HS-5 (cell line): Measurements from ENCODE around the gene FAM118A.
"Not testable (repeated sequence)": the region's sequence is repeated elsewhere in the genome, so short reads cannot be mapped to it uniquely, and the experiment has no call there.

Experiments used
- DNase-seq: peaks from one replicate; pipeline ENCODE4 v3.0.0-alpha.2; 2012; ENCODE audit warnings: low read depth

Gene FAM118A

DNA sequence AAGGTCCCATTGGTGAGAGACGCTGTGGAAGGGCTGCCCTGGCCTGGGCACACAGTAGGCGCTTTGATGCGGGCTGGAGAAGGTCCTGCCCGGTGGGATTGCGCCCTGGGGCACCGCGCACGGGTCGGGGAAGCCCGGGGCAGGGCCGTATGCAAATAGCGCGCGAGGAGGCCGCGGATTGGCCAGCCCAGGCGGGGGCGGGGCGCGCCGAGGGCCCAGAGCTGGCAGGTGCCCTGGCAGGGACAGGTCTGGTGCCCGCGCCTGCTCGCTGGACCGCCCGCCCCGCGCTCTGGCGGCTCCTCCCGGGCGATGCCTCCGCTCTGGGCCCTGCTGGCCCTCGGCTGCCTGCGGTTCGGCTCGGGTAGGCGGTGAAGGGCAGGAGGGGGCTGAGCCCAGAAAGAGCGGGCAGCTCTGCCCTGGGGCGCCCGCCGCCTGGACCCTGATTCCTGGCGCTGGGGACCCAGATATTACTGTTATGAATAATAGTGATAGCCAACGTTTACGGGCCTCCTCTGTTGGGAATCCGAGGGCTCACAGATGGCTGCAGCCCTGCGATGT, 24.9 kb upstream of the FAM118A start, which contains the start of gene UPK3A:
UPK3A (plus strand) TSS at position 245 of the 558 bp plus-strand sequence; CDS start at position 310, 65 bp downstream.
- DNase-seq, result no peak

DNA sequence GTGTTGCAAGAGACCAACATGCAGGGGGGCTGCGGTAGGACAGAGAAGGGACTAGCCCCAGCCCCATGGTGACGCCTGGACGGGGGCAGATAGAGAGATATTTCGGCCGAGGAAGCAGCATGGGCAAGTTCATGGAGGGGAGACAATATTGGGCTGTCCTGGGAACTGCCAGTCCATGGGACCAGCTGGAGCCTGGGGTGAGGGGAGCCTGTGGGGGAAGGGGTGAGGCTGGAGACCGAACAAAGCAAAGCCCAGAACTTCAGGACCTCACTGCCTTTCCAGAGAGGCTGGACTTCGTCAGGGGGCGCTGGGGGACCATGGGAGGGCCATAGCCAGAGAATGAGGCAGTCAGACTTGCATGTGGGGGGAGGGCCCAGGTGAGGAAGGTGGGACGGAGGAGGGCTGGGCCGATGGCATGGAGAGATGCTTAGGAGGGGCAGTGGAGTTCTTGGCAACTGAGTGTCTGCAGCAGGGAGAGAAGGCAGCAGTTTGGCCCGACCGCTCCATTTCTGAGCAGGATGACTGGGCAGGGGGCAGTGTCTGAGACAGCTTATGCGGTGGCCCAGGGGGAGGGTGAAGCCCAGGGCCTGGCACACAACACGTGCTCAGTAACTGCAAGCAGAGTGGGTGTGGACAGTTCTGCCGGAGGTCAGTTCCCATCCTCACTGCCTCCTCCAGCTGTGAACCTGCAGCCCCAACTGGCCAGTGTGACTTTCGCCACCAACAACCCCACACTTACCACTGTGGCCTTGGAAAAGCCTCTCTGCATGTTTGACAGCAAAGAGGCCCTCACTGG, 24.3 kb upstream of the FAM118A start:
- no peak for DNase-seq

DNA sequence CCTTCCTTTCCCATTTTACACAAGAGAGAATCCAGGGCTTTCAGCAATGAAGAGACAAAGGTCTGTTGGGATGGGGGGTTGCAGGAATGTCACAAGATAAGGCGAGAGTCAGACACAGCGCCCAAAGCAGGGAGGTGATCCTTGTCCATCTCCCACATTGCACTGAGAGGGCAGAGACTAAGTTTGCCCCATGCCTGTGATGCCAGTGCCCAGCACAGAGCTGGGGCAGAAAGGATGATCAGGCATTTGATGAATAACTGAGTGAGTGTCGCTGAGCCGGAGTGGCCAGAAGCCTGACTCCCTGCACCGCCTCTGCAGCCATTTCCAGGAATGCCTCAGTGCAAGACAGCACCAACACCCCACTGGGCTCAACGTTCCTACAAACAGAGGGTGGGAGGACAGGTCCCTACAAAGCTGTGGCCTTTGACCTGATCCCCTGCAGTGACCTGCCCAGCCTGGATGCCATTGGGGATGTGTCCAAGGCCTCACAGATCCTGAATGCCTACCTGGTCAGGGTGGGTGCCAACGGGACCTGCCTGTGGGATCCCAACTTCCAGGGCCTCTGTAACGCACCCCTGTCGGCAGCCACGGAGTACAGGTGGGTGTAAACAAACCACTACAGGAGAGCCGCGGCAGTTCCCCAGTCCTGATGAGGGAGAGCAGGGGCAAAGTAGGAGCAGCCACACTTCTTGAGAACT, 22.7 kb upstream of the FAM118A start:
- DNase-seq, result no peak

DNA sequence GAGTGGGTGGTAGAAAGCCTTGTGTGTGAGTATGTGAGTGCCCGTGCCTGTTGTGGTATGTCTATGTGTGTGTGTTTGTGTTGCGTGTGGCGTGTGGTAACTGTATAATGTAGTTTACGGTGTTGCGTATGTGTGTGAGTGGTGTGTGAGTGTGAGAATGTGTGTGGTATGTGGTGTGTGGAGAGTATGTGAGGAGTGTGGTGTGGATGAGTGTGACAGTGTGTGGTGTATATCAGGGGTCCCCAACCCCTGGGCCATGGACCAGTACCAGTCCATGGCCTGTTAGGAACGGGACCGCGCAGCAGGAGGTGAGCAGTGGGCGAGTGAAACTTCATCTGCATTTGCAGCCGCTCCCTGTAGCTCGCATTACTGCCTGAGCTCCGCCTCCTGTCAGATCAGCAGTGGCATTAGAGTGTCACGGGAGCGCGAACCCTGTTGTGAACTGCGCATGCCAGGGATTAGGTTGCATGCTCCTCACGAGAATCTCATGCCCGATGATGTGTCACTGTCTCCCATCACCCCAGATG, 19.3 kb upstream of the FAM118A start:
- DNase-seq, result no peak

DNA sequence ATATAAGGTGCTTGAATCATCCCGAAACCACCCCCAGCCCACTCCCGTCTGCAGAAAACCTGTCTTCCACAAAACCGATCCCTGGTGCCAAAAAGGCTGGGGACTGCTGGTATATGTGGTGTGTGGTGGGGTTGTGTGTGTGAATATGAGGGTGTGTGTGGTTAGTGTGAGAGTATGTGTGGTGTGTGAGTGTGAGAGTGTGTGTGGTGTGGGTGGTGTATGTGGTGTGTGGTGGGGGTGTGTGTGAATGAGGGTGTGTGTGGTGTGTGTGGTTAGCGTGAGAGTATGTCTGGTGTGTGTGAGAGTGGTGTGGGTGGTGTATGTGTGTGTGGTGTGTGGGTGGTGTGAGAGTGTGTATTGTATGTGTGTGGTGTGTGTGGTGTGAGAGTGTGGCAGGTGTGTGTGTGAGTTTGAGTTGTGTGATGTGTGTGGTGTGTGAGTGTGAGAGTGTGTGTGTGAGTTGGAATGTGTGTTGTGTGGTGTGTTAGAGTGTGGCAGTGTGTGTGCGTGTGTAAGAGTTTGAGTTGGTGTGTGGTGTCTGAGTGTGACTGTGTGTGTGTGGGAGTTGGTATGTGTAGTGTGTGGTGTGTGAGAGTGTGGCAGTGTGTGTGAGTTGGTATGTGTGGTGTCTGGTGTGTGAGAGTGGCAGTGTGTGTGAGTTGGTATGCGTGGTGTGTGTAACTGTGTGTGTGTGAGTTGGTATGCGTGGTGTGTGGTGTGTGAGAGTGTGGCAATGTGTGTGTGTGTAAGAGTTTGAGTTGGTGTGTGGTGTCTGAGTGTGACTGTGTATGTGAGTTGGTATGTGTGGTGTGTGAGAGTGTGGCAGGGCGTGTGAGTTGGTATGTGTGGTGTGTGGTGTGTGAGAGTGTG, 18.4 kb upstream of the FAM118A start:
- no peak for DNase-seq

DNA sequence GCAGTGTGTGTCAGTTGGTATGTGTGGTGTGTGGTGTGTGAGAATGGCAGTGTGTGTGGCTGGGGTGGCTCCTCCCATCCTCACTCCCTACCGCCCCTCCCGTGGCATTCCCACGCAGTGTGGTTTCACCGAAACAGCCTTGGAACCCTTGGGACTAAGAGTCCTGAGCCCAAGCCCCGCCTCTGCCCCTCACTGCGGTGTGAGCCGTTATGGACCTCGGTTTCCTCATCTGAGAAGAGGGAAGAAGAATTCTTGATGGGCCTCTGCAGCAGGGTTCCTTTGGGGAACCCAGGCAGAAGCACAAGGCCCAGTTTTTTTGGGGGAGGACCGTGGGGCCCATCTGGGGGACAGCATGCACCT, 17.8 kb upstream of the FAM118A start:
- no peak for DNase-seq

DNA sequence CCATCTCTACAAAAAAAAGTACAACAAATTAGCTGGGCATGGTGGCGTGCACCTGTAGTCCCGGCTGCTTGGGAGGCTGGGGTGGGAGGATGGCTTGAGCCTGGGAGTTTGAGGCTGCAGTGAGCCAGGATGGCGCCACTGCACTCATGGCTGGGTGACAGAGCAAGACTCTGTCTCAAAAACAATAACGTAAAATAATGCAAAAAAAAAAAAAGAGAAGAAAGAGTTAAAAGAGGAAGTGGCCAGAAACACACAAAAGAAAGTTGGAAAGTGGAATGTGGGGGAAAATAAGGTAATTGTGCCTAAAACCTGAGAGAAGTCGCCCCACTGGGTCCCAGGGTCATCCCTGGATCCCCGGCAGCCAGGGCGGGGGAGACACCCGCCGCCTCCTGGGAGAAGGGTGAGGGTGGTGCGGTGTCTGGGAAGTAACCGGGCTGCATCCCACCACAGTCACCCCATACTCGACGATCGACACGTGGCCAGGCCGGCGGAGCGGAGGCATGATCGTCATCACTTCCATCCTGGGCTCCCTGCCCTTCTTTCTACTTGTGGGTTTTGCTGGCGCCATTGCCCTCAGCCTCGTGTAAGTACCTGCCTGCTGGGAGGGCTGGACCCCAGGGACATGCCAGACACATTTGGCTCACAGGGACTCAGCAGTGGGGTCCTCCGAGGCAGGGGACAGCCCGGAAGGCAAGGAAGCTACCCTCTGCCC, 16.8 kb upstream of the FAM118A start:
- DNase-seq, result no peak

DNA sequence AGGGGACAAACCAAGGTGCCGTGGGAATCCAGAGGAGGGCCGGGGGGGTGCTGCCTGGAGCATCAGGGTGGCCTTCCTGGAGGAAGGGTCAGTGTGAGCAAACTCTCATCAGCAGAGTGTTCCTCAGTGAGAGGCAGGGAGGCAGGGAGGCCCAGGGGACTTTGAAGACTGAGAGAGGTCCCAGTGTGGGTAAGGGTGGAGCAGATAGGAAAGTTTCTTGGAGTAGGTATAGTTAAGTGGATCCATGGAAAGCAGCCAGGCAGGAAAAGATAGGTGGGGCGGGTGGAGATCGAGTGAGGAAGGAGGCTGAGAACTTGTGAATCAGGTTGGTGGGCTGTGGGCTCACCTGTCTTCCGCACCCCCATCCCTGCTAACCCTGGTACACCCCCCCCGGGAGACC, 15.7 kb upstream of the FAM118A start:
- no peak for DNase-seq

DNA sequence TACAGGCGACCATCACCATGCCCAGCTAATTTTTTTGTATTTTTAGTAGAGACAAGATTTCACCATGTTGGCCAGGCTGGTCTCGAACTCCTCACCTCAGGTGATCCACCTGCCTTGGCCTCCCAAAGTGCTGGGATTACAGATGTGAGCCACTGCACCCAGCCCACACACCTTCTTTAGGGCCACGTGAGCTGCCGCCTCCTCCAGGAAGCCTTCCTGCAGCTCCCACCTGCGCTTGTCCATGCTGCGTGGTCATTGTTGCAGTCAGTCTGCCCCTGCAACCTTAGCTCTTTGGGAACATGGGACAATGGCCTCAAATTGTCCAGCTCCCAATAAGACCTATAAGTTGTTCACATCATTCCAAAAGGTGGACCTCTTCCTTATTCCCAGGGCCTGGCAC, 14.7 kb upstream of the FAM118A start:
- not testable (repeated sequence) for DNase-seq

DNA sequence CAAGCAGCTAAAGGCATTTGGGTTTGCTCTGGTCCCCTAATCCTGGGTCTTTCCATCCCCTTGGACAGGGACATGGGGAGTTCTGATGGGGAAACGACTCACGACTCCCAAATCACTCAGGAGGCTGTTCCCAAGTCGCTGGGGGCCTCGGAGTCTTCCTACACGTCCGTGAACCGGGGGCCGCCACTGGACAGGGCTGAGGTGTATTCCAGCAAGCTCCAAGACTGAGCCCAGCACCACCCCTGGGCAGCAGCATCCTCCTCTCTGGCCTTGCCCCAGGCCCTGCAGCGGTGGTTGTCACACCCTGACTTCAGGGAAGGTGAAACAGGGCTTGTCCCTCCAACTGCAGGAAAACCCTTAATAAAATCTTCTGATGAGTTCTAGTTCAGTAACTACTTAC, 14.2 kb upstream of the FAM118A start:
- DNase-seq, result no peak

DNA sequence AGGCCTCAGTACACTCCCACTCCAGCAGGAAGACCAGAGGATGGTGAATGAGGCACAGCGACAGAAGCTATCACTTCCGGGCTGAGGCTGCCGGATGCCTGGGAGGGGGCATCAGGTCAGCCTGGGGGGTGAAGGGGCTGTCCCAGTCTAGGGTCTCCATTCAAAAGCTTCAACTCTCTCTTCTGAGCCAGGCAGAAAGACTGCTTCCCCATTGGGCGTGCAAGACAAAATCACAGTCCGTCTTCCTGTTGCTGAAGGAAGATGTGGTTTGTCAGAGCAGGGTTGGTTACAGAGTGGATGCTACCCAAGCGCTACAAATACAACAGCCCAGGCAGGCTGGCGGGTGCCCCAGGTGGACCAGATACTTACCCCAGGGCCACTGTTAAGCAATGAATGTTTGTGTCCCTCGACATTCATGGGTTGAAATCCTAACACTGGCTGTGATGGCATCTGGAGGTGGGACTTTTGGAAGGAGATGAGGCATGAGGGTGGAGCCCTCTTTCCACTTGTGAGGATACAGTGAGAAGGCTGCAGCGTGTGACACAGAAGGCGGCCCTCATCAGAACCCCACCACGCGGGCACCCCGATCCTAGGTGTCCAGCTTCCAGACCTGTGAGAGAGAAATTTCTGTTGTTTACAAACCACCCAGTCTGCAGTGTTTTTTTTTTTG, 13.0 kb upstream of the FAM118A start:
- DNase-seq, result no peak

DNA sequence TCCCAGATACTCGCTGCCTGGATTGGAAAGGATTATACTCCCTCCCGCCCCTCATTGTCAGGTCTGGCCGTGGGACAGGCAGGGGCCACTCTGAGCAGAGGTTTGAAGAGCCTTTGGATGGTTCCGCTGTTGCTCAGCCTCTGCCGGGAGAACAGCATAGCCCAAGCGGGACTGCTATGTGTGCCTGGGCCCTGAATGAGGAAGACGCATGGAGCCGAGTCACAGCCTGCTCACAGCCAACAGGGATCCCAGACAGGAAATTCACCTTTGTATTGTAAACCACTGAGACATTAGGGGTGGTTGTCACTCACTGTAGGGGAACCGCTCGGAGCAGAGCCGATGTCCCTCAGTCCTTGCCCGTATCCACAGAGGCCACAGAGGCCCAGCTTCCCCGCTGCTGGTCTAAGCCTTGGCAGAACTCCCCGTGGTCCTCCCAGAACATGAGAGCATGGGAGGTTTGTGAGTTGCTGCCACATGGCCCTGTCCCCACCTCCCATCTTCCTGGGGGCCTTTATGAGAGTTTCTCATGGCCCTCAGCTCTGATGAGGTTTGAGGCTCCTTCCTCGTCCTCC, 10.7 kb upstream of the FAM118A start:
- DNase-seq, result no peak

DNA sequence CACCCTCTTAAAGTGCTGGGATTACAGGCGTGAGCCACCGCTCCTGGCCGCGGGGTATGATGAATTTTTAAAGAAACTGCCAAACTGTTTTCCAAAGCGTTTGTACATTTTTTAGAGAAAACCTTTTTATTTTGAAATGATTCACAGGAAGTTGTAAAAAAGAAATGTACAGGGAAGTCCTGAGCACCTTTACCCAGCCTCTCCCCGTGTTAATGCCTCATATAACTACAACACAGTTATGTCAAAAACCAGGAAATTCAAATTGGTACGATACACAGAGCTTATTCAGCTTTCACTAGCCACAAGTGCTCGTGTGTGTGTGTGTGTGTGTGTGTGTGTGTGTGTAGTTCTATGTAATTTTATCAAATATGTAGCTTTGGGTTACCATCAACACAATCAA, 7.0 kb upstream of the FAM118A start:
- DNase-seq, result no peak

DNA sequence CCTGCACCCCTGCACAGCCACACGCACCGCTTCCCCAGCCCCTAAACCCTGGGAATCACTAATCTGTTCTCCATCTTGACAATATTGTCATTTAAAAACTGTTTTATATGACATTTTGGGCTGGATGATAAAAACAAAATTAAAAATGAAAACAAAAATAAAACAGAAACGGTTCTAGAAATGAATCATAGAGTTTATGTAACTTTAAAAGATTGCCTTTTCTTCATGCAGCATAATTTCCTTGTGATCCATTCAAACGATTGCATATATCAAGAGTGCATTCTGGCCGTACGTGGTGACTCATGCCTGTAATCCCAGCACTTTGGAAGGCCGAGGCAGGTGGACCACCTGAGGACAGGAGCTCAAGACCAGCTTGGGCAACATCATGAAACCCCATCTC, 6.6 kb upstream of the FAM118A start:
- no peak for DNase-seq

DNA sequence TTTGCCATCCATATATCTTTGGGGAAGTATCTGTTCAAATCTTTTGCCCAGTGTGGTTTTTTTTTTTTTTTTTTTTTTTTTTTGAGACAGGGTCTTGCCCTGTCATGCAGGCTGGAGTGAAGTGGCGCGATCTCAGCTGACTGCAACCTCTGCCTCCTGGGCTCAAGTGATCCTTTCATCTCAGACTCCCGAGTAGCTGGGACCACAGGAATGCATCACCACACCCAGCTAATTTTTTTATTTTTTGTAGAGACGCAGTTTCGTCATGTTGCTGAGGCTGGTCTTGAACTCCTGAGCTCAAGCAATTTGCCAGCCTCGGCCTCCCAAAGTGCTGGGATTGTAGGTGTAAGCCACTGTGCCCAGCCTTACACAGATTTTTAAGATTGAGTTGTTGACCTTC, 4.8 kb upstream of the FAM118A start:
- no peak for DNase-seq

DNA sequence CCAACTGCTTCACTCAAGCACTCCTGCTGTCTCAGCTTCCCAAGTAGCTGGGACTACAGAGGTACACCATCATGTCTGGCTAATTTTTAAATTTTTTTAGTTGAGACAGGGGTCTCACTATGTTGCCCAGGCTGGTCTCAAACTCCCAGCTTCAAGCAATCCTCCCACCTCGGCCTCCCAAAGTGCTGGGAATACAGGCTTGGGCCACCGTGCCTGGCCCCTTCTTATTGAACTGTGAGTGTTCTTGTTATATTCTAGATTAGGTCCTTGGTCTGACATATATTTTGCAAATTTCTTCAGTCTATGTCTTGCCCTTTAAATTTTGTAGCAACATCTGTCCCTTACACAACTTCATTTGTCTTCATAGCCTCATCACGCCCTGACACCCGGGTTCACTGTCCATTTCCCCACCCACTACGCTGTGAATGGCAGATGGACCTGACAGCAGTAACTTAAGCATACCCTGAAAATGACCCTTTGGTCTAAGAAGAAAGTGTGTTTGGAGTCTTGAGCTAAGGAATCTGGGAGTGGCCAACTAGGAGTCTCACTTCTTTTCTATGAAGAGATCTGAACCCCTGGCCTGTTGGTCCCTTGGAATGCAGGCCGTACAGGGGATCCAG, 4.2 kb upstream of the FAM118A start:
- DNase-seq, result no peak

DNA sequence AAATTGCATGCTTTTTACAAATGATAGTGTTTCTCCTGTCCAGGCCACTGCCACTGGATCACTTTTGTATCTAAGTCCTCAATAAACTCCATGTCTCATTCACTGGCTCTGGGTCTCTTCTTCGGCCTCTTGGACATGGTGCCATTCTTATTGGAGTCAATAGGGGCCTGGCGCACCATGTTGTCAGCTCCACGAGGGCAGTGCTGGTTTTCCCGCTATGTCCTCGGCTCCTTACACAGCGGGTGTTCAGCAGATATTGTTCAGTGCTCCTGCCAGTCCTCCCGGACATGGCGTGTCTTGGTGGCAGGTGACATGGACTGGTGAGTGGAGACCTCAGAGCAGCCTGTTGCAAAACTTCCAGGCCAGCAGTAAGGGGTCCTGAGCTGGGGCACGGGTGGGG, 3.6 kb upstream of the FAM118A start:
- no peak for DNase-seq

DNA sequence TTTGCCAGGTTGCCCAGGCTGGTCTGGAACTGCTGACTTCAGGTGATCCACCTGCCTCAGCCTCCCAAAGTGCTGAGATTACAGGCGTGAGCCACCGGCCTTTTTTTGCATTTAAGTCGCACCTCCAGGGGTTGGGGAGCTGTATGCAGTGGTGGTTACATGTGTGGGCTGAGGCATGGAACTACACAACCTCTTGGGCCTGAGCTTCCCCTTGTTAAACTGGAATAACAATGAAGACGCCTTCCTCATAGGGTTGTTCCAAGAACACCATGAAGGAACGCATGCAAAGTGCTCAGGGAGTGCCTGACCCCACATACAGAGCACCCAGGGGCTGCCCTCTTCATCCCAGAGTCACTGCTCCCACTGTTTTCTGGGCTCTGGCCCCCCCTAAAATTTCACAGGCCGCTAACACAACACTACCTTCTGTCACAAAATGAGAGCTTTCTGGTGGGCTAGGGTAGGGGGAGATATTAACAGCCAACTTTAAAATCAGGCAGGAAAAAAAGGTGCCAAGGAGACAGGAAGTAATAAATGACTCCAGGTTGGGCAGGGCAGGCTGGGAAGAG, 1.3 kb upstream of the FAM118A start:
- DNase-seq, result no peak

DNA sequence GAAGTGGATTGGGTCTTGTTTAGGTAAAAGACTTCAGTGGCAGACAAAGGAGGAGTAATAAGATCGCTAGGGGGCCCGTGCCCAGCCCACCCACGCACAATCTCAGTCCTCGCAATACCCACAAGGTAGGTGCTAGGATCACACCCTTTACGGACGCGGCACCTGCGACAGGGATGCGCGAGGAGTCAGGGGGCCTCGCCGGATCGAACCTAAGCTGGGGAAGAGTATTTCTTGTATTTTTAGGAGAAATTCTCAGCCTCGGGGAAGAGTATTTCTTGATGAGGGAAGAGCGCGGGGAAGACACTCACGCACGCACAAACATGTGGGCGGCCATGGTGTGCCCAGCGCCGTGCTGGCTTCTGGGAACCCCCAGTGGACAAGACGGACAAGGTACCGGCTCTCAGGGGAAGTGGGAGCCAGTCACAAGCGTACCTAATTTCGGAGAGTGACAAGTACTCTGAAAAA, 745 bp upstream of the FAM118A start:
- no peak for DNase-seq
